GM12892 (cell line): ENCODE data around the gene PHLDB2.

Experiments used
- POLR2A ChIP-seq: IDR thresholded peaks from 2 replicates; pipeline ENCODE4 v1.6.1; 2011; ENCODE audit warnings: low read depth, low read length, control low read depth
- TAF1 ChIP-seq: IDR thresholded peaks from 2 replicates; pipeline ENCODE4 v1.6.1; 2011; ENCODE audit warnings: low read depth, mild to moderate bottlenecking, control low read depth, low read length, borderline replicate concordance

DNA sequence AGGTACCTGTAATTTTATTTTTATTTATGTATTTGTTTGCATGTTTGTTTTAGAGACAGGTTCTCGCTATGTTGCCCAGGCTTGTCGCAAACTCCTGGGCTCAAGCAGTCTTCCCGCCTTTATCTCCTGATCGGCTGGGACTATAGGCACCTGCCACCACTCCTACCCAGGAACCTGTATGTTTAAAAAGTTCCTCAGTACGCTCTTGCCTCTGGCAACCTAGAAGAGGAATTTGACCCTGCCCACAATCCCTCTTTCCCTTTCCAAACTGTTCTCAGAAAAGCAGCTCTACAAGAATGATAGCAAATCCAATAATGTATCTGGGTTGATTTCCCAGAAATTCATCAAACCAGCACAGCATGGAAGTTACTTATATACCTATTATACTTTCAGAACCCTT lies 20.9 kb upstream of the PHLDB2 start:
- no peak for TF ChIP-seq POLR2A
- no peak for TF ChIP-seq TAF1
